ENCODE results near the gene TM2D1.

Gene TM2D1

GRCh38 chr1:61644303-61644702 is 80.6 kb downstream of the TM2D1 start:
- DNase-seq (ENCODE audit: low spot score) = no peak

- DNase-seq (ENCODE audit: low spot score) = no peak
These were observed 82.3 kb downstream of the TM2D1 start for GRCh38 chr1:61642475-61643232.

GRCh38 chr1:61641578-61642336 is 83.2 kb downstream of the TM2D1 start:
- peak; percentile 33 for DNase-seq (ENCODE audit: low spot score)

- no peak for DNase-seq (ENCODE audit: low spot score)
These were observed 84.1 kb downstream of the TM2D1 start for GRCh38 chr1:61640531-61641530.

GRCh38 chr1:61639608-61640336 is 85.2 kb downstream of the TM2D1 start:
- DNase-seq (ENCODE audit: low spot score) = no peak

GRCh38 chr1:61638911-61639605 is 85.9 kb downstream of the TM2D1 start:
- DNase-seq (ENCODE audit: low spot score) = no peak

GRCh38 chr1:61638296-61638695 is 86.6 kb downstream of the TM2D1 start:
- DNase-seq (ENCODE audit: low spot score) = no peak

GRCh38 chr1:61637470-61637869 is 87.5 kb downstream of the TM2D1 start:
- no peak for DNase-seq (ENCODE audit: low spot score)

GRCh38 chr1:61636814-61637213 is 88.1 kb downstream of the TM2D1 start:
- DNase-seq (ENCODE audit: low spot score) = no peak

- DNase-seq (ENCODE audit: low spot score) = no peak
These were observed 88.6 kb downstream of the TM2D1 start for GRCh38 chr1:61636376-61636775.

GRCh38 chr1:61635557-61635956 is 89.4 kb downstream of the TM2D1 start:
- no peak for DNase-seq (ENCODE audit: low spot score)

GRCh38 chr1:61631436-61631835 is 93.5 kb downstream of the TM2D1 start:
- no peak for DNase-seq (ENCODE audit: low spot score)
